ENCODE measurements around the gene ABHD15.
A peak's percentile ranks its signal among the peaks of the same experiment; 100 is the strongest.
"Not testable (repeated sequence)": the region's sequence is repeated elsewhere in the genome, so short reads cannot be mapped to it uniquely, and the experiment has no call there.

The ABHD15 gene

GRCh38 chr17:29567554-29568330, 905 bp upstream of the ABHD15 start:
- DNase-seq = peak; percentile 71

- no peak for DNase-seq
These were observed 392 bp upstream of the ABHD15 start for GRCh38 chr17:29567304-29567553.

GRCh38 chr17:29565643-29566472, 979 bp downstream of the ABHD15 start:
- no peak for DNase-seq

GRCh38 chr17:29563816-29564215, 3.0 kb downstream of the ABHD15 start:
- DNase-seq = no peak

DNA sequence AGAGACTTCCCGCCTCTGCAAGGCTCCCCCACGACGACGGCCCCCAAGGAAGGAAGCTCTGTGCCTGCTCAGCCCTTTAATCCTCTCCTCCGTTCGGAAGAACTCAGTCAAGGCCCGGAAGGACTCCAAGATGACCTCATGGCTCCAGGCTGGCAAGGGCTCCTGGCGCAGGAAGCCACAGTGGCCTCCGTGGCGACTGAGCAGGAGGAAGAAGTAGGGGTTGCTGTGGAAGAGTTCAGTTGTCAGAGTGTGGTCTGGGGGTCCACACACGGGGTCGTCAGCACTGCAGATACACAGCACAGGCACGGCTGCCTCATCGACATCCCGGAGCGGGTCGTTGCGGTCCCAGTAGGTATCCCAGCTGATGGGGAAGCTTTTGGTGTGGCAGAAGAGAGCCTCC, 4.2 kb downstream of the ABHD15 start:
- DNase-seq = no peak

- no peak for DNase-seq
These were observed 5.0 kb downstream of the ABHD15 start for GRCh38 chr17:29561554-29562517.

DNA sequence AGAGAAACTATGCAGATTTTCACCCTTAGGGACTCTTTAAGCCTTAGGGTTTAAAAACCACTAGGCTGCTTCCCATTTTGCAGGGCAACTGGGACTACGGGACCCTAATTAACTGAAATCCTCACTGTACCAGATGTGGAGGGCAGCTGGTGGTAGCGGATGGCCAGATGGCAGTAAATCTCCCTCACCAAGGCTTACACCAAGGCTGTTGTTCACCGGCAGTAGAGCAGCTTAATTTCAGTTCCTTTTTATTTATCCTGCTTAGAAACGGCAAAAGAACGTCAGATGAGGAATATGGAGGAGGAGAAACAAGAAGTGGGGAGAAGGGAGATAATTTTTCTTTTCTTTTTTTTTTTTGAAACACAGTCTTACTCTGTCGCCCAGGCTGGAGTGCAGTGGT, 6.5 kb downstream of the ABHD15 start:
- DNase-seq = no peak

DNA sequence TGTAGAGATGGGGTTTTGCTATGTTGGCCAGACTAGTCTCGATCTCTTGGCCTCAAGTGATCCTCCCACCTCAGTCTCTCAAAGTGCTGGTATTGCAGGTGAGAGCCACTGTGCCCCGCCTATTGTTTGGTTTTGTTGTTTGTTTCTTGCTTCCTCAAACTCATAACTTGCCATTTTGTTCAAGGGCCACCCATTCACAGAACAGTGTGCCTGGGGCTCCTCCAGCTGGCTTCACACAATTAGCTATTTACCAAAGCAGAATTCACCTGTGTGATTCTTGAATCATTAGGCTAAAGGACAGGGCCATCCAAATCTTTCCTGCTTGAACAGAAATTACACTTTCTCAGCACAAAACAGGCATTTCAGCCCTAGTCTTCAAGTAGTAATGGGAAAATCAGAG, 7.2 kb downstream of the ABHD15 start:
- no peak for DNase-seq

DNA sequence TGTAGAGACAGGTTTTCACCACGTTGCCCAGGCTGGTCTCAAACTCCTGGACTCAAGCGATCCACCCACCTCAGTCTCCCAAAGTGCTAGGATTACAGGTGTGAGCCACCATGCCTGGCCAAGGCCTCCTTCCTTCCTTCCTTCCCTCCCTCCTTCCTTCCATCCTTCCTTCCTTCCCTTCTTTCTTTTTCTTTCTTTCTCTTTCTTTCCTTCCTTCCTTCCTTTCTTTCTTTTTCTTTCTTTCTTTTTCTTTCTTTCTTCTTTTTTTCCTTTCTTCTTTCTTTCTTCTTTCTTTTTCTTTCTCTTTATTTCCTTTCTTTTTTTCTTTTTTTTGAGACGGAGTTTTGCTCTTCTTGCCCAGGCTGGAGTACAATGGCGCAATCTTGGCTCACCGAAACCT, 8.7 kb downstream of the ABHD15 start:
- not testable (repeated sequence) for DNase-seq

DNA sequence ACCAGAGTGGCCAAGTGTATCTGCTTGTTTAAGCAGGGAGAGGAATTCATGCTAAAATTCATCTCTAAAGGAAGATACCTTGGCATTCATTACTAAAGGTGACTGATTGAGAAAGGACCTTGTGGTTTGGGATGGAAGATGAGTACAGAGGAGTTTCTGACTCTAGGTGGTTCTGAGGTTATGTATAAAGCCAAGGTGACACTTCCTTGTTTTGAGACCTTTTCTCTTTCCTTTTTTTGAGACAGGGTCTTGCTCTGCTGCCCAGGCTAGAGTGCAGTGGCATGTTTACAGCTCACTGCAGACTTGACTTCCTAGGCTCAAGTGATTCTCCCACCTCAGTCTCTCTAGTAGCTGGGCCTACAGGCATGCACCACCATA, 9.1 kb downstream of the ABHD15 start:
- DNase-seq = no peak

DNA sequence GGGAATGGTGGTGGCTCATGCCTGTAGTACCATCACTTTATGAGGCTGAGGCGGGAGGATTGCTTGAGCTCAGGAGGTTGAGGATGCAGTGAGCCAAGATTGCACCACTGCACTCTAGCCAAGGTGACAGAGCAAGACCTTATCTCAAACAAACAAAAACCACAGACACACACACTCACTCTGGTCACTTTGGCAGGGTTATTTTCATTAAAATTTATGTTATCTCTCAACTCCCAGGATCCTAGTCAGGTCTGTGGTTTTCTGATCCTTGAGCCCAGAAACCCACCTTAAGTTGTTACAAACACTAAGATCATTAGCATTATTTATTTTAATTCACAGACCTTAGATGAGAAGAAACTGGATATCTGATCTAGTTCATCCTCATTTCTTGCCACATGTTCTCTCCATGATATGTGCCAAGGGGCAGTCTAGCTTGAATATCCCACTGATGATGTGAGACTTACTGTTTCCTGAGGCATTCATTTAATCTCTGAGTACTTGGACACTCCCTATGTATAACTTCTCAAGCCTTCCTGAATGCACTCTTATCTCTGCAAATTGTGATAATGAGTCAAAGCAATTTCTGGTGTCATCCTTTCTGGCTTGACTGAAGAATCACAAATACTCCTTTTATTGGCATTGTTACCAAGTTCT, 9.6 kb downstream of the ABHD15 start:
- peak; percentile 29 for DNase-seq

GRCh38 chr17:29555840-29556239, 11.0 kb downstream of the ABHD15 start:
- no peak for DNase-seq

DNA sequence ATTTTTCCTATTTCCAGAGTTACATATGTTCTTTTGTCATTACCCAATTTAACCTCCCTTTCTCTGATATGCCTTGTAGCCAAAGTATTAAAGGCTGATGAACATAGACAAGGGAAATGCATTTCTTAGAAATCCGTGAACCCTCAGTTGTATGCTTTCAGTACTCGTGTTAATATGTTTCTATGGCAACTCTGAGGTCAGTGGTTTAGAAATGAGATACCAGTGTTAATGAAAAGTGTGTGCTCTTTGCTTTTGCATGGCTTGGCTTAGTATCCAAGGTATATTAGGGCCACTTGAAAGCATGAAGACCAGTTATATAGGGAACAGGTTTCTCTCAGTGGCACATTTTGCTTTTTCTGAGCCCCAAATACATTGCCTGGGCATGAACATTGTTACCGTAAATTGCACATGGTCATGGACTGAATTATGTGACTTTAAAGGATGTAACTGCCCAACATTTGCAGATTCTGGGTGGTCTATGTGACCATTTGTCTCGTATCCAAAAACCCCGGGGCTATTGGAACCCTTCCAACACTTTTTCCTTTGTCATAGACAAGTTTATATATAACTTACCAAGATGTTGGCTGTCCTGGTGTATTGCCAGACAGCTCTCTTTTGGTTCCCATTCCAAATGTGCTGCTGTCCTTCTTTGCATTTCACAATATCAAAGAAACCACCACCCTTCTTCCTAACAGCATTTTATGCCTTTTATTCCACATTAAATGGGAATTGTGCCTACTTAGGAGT, 17.5 kb downstream of the ABHD15 start:
- peak; percentile 25 for DNase-seq

GRCh38 chr17:29546830-29547229, 20.0 kb downstream of the ABHD15 start:
- DNase-seq = no peak

- no peak for DNase-seq
These were observed 20.8 kb downstream of the ABHD15 start for GRCh38 chr17:29546085-29546484.

DNA sequence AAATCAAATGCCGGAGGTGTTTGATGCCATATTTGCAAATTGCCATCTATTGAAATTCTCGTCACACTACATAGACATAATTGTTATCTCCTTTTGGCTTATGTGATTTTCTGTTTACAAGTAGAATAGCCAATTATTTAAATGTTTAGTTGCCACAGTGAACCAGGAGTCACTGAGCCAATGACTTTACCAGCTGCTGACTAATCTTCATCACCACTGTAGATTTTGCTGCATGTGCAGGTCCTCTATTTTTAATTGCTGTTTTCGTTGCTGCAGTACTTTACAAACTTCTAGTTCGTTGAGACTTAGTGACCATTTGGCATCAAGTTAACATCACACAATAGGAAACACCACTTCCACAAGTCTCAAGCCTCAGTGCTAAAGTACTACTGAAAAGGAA, 22.8 kb downstream of the ABHD15 start:
- DNase-seq = no peak

GRCh38 chr17:29533976-29534375, 32.9 kb downstream of the ABHD15 start:
- no peak for DNase-seq

- DNase-seq = no peak
These were observed 40.5 kb downstream of the ABHD15 start for GRCh38 chr17:29526322-29526721.

- no peak for DNase-seq
These were observed 42.1 kb downstream of the ABHD15 start for GRCh38 chr17:29524692-29525091.

DNA sequence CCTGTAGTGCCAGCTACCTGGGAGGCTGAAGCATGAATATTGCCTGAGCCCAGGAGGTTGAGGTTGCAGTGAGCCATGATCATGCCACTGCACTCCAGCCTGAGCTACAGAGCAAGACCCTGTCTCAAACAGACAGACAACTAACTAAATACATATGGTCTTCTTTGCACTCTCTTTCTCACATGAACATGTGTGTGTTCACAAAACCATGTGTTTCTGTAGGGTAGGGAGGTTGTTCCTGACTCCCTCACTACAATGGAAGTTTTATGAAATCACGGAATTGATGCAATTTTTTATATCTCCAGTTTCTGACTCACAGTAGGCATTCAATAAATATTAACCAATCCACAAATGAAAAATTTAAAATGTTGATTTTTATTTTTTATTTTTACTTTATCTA, 48.5 kb downstream of the ABHD15 start:
- no peak for DNase-seq

GRCh38 chr17:29514792-29515191, 52.0 kb downstream of the ABHD15 start:
- peak; percentile 14 for DNase-seq

- DNase-seq = no peak
These were observed 55.9 kb downstream of the ABHD15 start for GRCh38 chr17:29510953-29511352.

Data from EL (cell line).